Lower leg skin (tissue), 3 donors: ENCODE results near the gene GPR63.

Experiments used
- CTCF ChIP-seq, 3 donors: fragments of 450-650 bp; IDR thresholded peaks; one replicate each; pipeline ENCODE4 v1.5.1; 2016; ENCODE audit warnings: antibody characterized with exemption in 3 of 3, mild to moderate bottlenecking in 3 of 3, moderate library complexity in 2 of 3
- POLR2A ChIP-seq, 2 donors: fragments of 450-650 bp; IDR thresholded peaks; one replicate each; pipeline ENCODE4 v1.6.1; 2016 to 2017; ENCODE audit warnings: antibody characterized with exemption in 2 of 2, mild to moderate bottlenecking in 1 of 2, moderate library complexity in 1 of 2

- TF ChIP-seq POLR2A (IDR thresholded peaks at IDR 0.05) (no peak), CTCF (IDR thresholded peaks at IDR 0.05) (no peak)
These were observed 70.5 kb downstream of the GPR63 start for GRCh38 chr6:96766769-96767168.
